Measurements from ENCODE around the gene NOTCH1.

DNA sequence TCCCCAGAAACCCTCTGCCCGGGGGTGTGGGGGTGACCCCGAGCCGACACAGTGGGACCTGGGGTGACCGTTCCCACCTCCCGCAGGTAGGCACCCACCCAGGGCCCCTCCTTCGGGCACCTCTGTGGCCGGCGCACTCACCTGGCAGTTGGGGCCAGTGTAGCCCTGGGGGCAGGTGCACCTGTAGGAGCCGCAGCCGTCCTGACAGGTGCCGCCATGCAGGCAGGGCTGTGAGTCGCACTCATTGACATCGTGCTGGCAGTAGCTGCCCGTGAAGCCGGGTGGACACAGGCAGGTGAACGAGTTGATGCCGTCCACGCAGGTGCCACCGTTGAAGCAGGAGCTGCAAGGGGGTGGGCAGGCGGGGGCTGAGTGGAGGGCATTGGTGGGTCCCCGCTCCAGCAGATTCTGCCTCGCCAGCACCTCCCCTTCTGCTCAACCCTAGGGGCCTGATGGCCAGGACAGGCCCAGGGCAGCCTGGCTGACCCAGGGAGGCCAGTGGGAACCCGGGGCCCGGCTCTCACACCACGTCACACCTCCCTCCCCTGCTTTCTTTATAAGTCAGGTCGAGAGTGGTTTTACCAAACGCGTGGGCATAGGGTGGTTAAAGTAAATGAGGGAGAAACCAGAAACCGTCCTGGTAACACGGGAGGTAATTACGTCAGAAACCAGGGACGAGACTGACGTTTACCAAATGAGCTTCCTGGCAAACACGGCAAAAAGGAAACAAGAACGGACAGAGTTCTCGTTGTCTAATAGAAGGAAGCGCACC lies 36.9 kb downstream of the NOTCH1 start:
- TF ChIP-seq, protein P1, sequence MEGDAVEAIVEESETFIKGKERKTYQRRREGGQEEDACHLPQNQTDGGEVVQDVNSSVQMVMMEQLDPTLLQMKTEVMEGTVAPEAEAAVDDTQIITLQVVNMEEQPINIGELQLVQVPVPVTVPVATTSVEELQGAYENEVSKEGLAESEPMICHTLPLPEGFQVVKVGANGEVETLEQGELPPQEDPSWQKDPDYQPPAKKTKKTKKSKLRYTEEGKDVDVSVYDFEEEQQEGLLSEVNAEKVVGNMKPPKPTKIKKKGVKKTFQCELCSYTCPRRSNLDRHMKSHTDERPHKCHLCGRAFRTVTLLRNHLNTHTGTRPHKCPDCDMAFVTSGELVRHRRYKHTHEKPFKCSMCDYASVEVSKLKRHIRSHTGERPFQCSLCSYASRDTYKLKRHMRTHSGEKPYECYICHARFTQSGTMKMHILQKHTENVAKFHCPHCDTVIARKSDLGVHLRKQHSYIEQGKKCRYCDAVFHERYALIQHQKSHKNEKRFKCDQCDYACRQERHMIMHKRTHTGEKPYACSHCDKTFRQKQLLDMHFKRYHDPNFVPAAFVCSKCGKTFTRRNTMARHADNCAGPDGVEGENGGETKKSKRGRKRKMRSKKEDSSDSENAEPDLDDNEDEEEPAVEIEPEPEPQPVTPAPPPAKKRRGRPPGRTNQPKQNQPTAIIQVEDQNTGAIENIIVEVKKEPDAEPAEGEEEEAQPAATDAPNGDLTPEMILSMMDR (IDR thresholded peaks at IDR 0.05) = no peak
- no peak for TF ChIP-seq EP300 (IDR thresholded peaks at IDR 0.05)

Measured in gastroesophageal sphincter (tissue), 3 donors.